NCI-H187 (cell line): ENCODE measurements around the gene NRL.
"Not testable (repeated sequence)": the region's sequence is repeated elsewhere in the genome, so short reads cannot be mapped to it uniquely, and the experiment has no call there.

ENCODE experiments used
- DNase-seq, 2 experiments: peaks; one replicate each; lab custom pipeline; 2025; lab: John Stamatoyannopoulos, UW

NRL gene

DNA sequence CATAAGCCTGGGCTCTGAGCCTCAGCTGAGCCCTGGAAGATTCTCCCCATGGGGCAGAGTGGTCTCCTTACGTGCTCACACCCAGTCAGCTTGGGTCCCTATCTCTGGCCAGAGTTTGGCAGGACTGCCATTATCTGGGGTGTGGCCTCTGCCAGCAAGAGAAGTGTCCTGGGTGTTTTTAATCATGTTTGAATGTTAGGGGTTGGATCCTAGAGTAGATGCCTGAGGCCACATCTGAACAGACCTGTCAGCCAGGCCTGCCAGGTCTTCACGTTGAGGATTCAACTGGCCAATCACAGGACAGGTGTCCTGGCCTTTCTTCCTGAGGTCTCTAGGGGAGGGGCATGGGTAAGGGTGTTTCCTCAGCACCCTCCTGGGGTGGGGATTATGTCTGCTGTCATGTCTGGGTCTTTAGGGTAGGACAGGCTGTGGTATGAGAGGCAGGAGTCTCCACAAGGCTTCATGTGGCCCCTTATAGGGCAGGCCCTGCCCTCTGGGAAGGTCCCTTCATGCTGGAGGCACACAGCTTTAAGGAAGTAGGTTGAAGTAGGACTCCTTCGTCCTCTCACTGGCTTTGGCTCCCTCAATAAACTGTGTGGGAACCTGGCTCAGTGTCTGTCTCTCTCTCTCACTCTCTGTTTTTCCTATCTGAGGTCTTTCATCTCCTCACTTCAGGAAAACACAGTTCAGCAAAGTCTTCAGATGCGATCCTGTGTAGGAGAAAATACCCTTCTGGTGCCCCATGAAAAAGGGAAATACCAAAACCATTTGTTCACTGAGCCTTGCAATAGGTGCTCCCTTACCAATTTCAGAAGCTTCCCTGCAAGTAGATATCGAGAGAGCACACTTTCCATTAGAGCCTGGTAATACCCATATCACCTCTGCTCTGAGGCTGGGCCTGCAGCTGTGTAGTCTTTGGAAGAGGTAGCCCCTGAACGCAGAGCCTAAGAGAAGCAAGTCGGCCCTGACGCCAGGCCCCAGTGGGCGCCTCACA, 9.0 kb upstream of the NRL start:
- DNase-seq = no peak

DNA sequence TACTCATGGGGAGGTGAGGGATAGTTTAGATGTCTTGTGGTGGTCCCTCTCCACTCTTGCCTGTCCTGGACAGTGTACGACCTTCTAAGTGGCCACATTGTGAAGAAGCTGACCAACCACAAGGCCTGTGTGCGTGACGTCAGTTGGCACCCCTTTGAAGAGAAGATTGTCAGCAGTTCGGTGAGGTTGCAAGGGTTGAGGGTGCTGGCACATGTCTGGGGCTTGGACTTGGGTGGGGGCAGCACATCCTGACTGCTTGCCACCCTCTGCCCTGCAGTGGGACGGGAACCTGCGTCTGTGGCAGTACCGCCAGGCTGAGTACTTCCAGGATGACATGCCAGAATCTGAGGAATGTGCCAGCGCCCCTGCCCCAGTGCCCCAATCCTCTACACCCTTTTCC, 8.1 kb upstream of the NRL start:
- no peak for DNase-seq

DNA sequence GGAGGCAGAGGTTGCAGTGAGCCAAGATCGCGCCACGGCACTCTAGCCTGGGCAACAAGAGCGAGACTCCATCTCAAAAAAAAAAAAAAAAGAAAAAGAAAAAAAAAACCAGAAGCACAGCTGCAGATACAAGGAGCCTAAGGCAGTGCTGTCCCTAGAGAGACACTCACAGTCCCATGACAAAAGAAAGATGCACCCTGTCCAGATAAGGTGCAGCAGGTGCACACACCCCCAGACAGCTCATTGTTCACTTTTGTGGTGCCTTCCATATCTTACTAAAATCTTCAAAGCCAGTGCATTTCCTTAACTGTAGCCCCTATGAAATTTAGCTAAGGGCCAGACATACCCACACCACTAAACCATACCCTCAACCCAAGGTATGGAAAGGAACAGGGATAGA, 7.7 kb upstream of the NRL start:
- no peak for DNase-seq

DNA sequence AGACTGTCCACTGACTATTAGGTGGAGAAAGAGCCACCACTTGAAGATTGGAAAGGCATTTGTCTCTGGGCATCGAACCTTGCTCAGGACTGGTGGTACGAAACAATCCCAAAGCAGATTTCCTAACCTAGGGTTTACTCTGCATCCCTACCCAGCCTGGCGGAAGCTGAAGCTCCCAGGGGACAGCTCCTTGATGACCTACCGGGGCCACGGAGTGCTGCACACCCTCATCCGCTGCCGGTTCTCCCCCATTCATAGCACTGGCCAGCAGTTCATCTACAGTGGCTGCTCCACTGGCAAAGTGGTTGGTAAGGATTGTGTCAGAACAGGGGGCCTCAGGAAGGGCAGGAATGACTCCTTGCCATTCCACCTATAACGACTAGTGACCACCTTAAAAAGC, 6.5 kb upstream of the NRL start:
- DNase-seq = no peak

DNA sequence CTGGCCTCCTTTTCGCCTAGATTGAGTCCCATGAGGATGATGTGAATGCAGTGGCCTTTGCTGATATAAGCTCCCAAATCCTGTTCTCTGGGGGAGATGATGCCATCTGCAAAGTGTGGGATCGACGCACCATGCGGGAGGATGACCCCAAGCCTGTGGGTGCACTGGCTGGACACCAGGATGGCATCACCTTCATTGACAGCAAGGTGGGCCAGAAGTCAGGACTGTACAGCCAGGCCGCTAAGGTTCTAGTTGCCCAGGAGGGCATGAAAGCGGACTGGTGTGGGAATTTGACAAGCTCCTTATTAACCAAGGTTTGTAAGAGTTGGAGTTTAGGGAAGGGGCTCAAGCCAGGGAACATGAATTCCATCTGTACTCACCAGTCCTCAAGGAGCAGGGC, 4.9 kb upstream of the NRL start:
- no peak for DNase-seq

DNA sequence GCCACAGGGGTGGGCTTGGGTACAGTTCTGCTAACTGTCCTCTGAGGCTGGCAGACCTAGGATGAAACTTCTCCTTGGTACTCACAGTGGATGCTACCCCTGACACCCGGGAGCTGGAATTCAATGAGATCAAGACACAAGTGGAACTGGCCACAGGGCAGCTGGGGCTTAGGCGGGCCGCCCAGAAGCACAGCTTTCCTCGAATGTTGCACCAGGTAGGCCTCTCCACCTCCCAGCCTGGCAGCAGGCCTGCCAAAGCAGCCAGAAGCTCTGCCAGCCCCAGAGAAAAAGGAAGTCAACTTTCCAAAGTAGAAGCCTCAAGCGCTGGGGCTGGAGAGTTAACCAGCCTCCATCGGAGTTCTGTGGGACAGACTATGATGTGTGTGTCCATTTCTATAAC, 2.4 kb upstream of the NRL start:
- DNase-seq = no peak

DNA sequence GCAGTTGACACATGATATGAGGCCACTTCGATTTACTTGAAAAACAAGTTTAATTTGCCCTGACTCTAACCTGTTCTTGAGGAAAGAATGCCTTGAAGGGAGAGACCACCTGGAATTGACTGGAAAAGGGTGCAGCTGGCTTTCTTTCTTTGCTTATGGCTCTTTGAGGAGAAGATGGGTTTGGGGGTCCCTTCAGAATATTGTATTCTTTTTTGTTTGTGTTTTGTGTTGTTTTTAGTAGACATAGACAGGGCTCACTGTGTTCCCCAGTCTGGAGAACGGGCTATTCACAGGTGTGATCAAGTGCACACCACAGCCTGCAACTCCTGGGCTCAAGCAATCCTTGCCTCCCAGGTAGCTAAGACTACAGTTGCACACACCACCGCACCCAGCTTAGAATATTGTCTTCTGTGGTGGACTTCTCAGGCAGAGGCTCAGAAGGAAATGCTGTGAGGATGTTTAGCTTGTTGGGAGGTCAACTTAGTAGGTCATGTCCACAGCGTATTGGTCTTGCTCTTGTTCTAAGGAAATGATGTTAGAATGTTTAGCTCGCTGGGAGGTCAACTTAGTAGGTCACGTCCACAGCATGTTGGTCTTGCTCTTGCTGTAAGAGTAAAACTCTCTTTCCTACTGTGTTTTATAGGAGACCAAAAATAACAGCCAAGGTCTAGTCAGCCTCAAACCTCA, 1.5 kb upstream of the NRL start:
- no peak for DNase-seq

DNA sequence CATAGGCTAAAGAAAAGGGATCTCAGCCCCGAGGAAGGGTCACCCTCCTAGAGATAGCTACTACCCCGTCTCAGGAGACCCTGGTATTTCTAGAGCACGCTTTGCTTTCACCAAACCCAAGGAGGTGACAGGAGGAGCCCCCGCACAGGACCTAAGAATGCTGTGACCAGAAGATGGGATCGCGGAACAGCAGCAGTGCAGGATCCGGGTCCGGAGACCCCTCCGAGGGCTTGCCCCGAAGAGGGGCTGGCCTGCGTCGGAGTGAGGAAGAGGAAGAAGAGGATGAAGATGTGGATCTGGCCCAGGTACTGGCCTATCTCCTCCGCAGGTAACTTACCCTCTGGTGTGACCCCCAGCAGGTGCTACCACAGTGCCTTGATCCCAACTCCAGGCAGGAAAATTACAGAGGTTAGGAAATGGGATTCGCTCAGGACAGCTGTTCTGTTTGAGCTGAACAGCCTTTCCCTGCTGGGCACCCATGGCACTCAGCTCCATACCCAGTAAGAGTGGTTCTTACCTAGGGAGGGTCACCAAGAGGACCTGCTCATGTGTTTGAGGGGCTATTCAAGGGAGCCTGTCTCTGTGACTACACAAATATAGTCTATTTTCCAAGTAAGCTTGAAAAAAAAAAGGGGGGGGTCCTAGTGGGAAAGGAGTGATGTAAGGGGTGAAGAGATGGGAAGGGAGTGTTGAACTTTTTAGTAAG, 826 bp upstream of the NRL start:
- no peak for DNase-seq

DNA sequence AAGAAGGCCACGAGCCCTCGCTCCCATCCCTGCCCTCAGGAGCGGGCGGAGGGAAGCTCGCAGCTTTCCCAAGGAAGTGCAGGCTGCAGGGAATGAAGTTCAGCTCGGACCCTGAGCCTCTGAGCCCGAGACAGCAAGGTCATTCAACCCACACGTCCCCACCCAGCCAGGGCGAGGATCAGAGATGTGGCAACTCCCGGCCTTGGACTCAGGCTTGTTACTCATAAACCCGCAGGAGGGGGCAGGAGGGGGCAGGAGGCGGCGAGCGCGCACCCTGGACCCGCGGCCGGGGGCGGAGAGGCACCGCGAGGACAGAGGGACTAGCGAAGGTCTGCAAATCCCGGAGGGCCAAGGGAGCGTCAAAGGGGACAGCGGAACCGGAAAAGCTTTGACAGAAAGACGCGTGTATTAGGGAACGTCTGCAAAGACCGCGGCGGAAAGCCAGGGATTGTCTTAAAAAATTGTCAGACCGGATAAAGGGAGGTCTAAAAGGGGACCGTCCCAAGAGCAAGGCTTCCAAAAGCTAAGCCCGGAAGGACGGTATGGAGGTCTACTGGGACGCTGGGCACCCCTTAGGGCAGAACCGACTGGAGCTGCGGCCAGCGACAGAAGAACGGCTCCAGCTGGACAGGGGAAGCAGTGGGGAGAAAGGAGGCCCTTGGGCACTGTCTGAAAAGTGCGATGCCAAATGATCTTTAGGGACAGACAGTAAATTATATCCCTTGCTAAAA, 783 bp downstream of the NRL start:
- DNase-seq = peak; percentile 67 to 73

DNA sequence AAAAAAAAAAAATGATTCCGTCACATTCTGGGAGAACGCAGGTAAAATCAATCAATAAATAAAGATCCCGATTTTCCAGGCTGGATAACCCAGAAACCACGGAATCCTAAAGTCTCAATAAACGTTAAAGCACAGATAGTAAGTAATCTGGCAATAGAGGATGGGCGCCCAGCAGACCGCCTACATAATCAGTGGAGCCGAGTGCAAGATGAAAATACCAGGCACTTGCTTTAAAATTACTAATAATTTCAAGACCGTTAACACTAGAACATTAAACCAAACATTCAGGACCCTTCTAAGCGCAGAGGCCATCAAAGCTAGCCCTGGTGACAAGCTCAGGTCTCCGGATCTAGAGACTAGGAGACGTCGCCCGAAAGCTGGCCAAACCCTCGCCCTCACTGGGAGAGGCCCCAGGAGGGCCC, 1.4 kb downstream of the NRL start:
- DNase-seq = no peak

DNA sequence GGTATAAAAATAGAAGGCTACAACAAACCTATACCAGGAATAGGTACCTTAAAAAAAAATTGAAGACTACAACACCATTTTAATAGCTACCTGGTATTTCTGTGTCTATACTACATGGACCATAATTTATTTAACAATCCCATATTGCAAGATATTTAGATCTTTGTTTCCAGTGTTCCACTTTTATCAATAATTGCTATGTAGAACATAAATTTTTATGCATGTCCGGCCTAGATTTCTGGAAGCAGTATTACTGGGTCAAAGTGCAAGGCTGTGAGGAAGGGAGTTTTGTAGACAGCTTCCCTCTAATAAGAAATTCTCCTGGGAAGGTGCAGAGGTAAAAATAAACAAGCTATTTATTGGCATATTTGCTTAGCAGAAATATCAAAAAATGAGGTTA, 4.2 kb downstream of the NRL start:
- no peak for DNase-seq

DNA sequence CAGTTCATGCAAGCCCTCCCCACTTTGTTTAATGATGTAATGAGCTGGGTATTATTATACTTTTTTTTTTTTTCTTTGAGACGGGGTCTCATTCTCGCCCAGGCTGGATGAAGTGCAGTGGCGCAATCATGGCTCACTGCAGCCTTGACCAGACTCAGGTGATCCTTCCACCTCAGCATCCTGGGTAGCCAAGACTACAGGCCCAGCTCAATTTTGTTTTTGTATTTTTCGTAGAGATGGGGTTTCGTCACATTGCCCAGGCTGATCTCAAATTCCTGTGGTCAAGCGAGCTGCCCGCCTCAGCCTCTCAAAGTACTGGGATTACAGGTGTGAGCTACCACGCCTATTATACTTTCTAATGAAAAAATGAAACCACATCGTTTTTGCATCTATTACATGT, 4.7 kb downstream of the NRL start:
- no peak for DNase-seq

DNA sequence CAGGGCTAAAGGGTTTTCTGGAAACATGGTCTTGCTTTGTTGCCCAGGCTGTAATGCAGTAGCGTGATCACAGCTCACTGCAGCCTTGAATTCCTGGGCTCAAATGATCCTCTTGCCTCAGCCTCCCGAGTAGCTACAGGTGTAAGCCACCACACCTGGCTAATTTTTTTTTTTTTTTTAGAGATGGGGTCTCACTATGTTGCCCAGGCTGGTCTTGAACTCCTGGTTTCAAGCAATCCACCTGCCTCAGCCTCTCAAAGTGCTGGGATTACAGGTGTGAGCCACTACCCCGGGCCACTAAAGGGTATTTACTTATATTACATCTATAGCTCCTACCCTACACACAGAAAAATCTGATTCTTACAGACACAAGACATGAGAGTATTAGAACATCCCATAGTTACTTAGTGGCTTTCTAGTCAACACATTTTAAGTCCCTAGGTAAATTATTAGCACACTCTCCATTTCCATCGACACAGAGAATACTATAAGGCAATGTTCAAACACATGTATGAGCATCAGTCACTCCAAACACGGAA, 6.3 kb downstream of the NRL start:
- DNase-seq = no peak

DNA sequence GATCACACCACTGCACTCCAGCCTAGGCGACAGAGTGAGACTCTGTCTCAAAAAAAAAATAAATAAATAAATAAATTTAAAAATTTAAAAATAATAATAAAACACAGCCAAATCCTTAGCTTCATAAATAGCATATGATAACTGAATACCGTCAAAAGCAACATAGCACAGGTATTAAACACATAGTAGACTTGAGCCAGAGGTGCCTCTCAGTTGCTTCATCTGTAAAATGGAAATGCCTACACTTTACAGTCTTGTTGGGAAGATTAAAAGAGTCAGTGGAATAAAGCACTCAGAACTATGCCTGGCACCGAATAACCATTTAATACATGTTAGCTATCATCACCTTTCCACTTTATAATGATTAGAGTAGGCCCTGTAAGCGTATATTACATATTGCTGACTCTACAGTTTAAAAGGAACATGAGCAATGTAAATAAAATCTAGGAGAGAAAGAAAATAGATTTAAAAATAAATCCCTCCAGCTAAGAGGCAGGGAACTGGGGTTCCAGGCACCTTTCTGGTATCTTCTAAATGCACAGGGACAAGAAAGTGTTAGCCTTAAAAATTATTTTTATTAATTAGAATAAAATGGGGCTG, 8.0 kb downstream of the NRL start:
- no peak for DNase-seq

DNA sequence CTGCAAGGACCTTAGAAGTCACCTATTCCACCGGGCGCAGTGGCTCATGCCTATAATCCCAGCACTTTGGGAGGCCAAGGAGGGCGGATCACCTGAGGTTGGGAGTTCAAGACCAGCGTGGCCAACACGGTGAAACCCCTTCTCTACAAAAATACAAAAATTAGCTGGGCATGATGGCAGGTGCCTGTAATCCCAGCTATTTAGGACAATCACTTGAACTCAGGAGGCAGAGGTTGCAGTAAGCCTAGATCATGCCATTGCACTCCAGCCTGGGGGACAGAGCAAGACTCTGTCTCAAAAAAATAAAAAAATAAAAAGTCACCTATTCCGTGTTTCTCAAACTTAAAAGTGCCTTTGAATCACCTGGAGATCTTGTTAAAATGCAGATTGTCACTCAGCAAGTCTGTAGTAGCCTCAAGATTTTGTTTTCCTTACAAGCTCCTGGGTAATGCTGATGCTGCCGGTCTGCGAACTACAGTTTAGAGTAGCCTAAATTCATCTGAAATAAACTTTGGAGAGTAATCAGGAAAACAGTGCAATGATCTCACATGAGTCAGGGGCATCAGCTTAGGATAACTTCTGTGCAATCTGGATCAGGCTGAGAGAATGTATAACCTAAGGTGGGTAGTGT, 9.0 kb downstream of the NRL start:
- DNase-seq = not testable (repeated sequence)

DNA sequence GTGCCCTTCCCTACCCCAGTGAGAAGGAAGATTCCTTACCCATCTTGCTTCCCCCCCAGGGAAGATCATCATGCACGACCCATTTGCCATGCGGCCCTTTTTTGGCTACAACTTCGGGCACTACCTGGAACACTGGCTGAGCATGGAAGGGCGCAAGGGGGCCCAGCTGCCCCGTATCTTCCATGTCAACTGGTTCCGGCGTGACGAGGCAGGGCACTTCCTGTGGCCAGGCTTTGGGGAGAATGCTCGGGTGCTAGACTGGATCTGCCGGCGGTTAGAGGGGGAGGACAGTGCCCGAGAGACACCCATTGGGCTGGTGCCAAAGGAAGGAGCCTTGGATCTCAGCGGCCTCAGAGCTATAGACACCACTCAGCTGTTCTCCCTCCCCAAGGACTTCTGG, 11.3 kb downstream of the NRL start:
- no peak for DNase-seq

DNA sequence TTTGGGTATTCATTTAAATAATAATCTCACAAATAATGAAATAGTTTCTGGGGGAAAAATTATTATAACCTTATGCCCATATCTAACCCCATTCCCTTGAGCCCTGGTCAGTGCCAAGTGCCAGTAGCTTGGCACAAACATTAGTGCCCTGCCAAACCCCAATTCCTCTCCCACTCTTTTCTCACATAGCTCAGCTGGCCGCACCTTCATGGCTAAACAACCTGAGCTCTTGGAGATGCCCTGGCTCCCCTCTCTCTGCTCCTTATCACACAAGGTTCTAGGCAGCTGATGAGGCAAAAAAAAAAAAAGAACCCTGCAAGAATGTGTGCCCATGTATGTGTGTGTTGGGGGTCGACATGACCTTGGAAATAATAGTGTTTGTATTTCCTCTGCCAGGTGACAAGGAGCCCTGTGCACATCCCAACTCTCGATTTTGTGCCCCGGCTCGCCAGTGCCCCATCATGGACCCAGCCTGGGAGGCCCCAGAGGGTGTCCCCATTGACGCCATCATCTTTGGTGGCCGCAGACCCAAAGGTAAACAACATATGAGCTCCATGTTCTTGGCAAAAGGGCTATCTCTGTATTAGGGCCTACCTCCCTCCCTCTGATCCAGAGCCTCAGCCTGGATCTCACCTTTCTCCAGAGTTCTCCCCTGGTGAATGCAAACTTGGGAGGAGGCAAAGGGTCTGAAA, 12.2 kb downstream of the NRL start:
- no peak for DNase-seq

DNA sequence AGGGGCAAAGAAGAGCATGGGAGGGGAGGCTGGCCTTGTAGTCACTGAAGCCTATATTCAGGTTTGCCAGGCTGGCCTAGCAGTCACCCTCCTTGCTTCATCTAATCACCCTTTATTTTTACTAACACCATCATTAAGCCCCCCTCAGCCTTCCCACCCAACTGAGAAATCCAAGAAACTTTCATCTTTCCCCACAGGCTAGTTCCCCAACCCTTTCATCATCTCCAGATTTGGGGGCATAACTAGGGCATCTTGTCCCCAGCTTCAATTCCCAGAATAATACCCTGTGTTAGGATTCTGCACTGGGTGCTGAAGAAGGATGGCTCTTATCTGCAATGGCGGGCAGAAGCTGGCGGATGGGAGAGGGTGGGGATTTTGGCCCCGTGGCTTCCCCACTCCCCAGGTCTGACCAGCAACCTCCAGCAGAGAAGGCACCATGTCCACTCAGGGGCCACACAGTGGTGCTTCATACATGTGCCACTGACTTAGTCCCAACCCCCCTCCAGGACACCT, 13.7 kb downstream of the NRL start:
- no peak for DNase-seq

DNA sequence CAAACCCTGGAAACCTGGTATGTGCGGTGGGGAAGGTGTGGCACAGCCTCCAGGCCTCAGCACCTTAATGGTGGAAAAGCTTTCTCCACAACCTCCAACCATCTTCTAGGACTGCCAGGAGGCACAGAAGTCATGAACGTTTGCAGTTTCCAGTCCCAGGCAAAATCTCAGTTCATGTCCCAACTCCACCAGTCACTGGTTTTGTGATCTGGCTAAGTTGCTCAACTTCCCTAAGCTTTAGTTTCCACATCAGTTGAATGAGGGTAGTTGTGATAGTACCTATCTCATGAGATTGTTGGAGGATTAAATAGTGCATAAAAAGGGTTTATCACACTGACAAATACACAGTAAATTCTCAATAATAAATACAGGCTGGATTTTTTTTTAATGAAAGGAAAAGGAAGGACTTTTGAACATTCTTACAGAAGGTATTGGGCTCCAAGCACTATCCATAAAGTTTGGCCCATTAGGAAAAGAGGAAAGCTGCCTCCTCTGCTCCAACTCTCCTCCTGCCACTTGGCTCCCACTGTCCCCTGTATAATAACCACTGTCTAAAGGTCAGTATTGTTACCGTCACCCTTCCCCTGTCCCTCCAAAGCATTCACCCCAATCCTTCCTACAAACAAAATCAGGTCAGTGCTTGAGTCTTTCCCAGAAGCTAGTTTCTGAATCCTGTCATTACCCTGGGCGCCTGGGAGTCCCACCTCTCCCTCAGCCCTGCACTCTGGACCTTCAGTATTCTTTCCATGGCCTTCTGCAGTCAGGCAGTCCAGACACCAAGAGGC, 14.4 kb downstream of the NRL start:
- no peak for DNase-seq
